ENCODE results near the gene PRAMEF12.

DNA sequence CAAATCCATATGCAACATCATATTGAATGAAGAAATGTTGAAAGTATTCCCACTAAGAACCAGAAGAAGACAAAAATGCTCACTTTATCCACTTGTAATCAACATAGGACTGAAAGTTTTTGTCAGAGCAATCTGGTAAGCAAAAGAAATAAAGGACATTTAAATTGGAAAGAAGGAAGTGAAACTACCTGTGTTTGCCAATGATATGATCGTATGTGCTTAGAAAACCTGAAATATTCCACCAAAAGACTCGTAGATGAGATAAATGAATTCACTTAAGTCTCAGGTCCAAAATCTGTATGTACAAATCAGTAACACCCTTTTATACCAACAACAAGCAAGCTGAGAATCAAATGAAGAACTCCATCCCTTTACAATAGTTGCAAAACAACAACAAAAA lies 26.2 kb downstream of the PRAMEF12 start:
- TF ChIP-seq POLR2A (IDR thresholded peaks at IDR 0.05) (no peak), POLR2AphosphoS5 (IDR thresholded peaks at IDR 0.05) (no peak)
- TF ChIP-seq, protein P1, sequence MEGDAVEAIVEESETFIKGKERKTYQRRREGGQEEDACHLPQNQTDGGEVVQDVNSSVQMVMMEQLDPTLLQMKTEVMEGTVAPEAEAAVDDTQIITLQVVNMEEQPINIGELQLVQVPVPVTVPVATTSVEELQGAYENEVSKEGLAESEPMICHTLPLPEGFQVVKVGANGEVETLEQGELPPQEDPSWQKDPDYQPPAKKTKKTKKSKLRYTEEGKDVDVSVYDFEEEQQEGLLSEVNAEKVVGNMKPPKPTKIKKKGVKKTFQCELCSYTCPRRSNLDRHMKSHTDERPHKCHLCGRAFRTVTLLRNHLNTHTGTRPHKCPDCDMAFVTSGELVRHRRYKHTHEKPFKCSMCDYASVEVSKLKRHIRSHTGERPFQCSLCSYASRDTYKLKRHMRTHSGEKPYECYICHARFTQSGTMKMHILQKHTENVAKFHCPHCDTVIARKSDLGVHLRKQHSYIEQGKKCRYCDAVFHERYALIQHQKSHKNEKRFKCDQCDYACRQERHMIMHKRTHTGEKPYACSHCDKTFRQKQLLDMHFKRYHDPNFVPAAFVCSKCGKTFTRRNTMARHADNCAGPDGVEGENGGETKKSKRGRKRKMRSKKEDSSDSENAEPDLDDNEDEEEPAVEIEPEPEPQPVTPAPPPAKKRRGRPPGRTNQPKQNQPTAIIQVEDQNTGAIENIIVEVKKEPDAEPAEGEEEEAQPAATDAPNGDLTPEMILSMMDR (IDR thresholded peaks at IDR 0.05) = no peak
